Activated CD4-positive, alpha-beta T cell treated with anti-CD3 and anti-CD28 coated beads for 48 hours (primary cell): ENCODE results near the gene SPATA20.

Experiments used
- DNase-seq: peaks from one replicate; pipeline ENCODE4 v3.0.0-alpha.2; 2020

Gene SPATA20

DNA sequence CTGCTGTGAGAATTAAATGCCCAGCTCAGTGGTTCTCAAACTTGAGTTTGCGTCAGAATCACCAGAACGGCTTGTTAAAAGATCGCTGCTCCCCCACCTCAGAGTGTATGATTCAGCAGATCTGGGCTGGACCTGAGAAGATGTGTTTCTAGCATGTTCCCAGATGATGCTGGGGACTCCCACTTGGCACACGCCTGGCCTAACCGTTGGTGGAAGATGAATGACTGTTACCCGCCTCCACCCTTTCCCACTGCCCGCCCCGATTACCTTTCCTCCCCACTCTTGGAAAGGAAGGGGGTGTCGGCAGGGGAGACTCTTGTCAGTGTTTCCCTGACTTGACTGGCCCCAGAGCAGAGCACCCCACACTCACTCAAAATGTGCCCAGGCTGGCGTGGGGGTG is 58.5 kb downstream of the SPATA20 start:
- DNase-seq = no peak
